Thymus (tissue), 14 donors: ENCODE results near the gene ARCN1. TPM values are rescaled to one million over a fixed set of nuclear protein-coding genes. Genes with fewer than 3 reads are reported as not detected.
A peak's percentile ranks its signal among the peaks of the same experiment; 100 is the strongest.

ENCODE experiments used
- DNase-seq, 9 donors: peaks; one replicate each; pipeline ENCODE4 v3.0.0-alpha.2; 2013; ENCODE audit warnings: low spot score in 9 of 9, low read depth in 6 of 9, missing footprints in 1 of 9
- H3K27ac ChIP-seq, 2 donors: one replicate each; pipeline ENCODE4 v1.5.1; 2013; ENCODE audit warnings: control low read depth in 1 of 2, low read depth in 1 of 2, low read length in 1 of 2, mild to moderate bottlenecking in 1 of 2, moderate library complexity in 1 of 2
- H3K27me3 ChIP-seq, 2 donors: one replicate each; pipeline ENCODE4 v1.5.1; 2013; ENCODE audit warnings: low read length in 1 of 2; ENCODE audit not compliant: control insufficient read depth in 2 of 2, insufficient read depth in 1 of 2
- H3K36me3 ChIP-seq, 2 donors: one replicate each; pipeline ENCODE4 v1.5.1; 2013; ENCODE audit warnings: low read length in 1 of 2, mild to moderate bottlenecking in 1 of 2, moderate library complexity in 1 of 2; ENCODE audit not compliant: control insufficient read depth in 2 of 2, insufficient read depth in 2 of 2
- H3K4me1 ChIP-seq, 2 donors: one replicate each; pipeline ENCODE4 v1.5.1; 2013; ENCODE audit warnings: low read length in 2 of 2; ENCODE audit not compliant: control insufficient read depth in 2 of 2, insufficient read depth in 2 of 2
- H3K4me3 ChIP-seq, 2 donors: one replicate each; pipeline ENCODE4 v1.5.1; 2013; ENCODE audit warnings: low read length in 2 of 2, control low read depth in 1 of 2, mild to moderate bottlenecking in 1 of 2
- H3K9me3 ChIP-seq, 2 donors: one replicate each; pipeline ENCODE4 v1.5.1; 2013; ENCODE audit warnings: low read length in 1 of 2, mild to moderate bottlenecking in 1 of 2; ENCODE audit not compliant: control insufficient read depth in 2 of 2, insufficient read depth in 1 of 2
- WGBS: extraction: QIAGEN DNeasy Blood & Tissue Kit; methylation state at CpG from one replicate; pipeline ENCODE4 v1.1.7; 2013; 5-methylcytosine and 5-hydroxymethylcytosine counted together
- long read RNA-seq, 10 donors: transcript quantifications; one replicate each; lab custom pipeline, GENCODE V29; 2026
- polyA plus RNA-seq: library from polyadenylated mRNA; stranded (reverse); fragments of 200-250 nt; gene quantifications from one replicate; pipeline ENCODE4 v1.2.3, GENCODE V29; 2013
- total RNA-seq: library from RNA; stranded (reverse); fragments of 120-200 nt; gene quantifications from one replicate; pipeline ENCODE4 v1.2.4, GENCODE V29; 2013
- donor health status: healthy.

The ARCN1 gene
- total RNA-seq (61.4 TPM), polyA plus RNA-seq (75.9 TPM)
- long read RNA-seq, donor 1, partial matches to known transcripts, result 0 of 3 reads
- long read RNA-seq, donor 1, other reads (novel, unspliced or antisense), result 0 of 3 reads
- long read RNA-seq, donor 2, result 0 reads
- long read RNA-seq, donor 3, transcript ARCN1-201 (10 exons, 3,845 nt), result major isoform, 19 of 33 reads
- long read RNA-seq, donor 3, partial matches to known transcripts, result 14 of 33 reads
- long read RNA-seq, donor 3, other reads (novel, unspliced or antisense), result 0 of 33 reads
- long read RNA-seq, donor 4, transcript ARCN1-201 (10 exons, 3,845 nt), result major isoform, 7 of 18 reads
- long read RNA-seq, donor 4, partial matches to known transcripts, result 11 of 18 reads
- long read RNA-seq, donor 4, other reads (novel, unspliced or antisense), result 0 of 18 reads
- long read RNA-seq, donor 5, transcript ARCN1-201 (10 exons, 3,845 nt), result major isoform, 21 of 63 reads
- long read RNA-seq, donor 5, partial matches to known transcripts, result 42 of 63 reads
- long read RNA-seq, donor 5, other reads (novel, unspliced or antisense), result 0 of 63 reads
- long read RNA-seq, donor 6, transcript ARCN1-201 (10 exons, 3,845 nt), result major isoform, 14 of 44 reads
- long read RNA-seq, donor 6, partial matches to known transcripts, result 30 of 44 reads
- long read RNA-seq, donor 6, other reads (novel, unspliced or antisense), result 0 of 44 reads
- long read RNA-seq, donor 7, transcript ARCN1-201 (10 exons, 3,845 nt), result major isoform, 22 of 48 reads
- long read RNA-seq, donor 7, partial matches to known transcripts, result 25 of 48 reads
- long read RNA-seq, donor 7, other reads (novel, unspliced or antisense), result 0 of 48 reads
- long read RNA-seq, donor 8, transcript ARCN1-201 (10 exons, 3,845 nt), result major isoform, 5 of 13 reads
- long read RNA-seq, donor 8, partial matches to known transcripts, result 7 of 13 reads
- long read RNA-seq, donor 8, other reads (novel, unspliced or antisense), result 0 of 13 reads
- long read RNA-seq, donor 9, transcript ARCN1-201 (10 exons, 3,845 nt), result major isoform, 14 of 29 reads
- long read RNA-seq, donor 9, partial matches to known transcripts, result 15 of 29 reads
- long read RNA-seq, donor 9, other reads (novel, unspliced or antisense), result 0 of 29 reads
- long read RNA-seq, donor 10, transcript ARCN1-201 (10 exons, 3,845 nt), result major isoform, 8 of 22 reads
- long read RNA-seq, donor 10, partial matches to known transcripts, result 13 of 22 reads
- long read RNA-seq, donor 10, other reads (novel, unspliced or antisense), result 0 of 22 reads

DNA sequence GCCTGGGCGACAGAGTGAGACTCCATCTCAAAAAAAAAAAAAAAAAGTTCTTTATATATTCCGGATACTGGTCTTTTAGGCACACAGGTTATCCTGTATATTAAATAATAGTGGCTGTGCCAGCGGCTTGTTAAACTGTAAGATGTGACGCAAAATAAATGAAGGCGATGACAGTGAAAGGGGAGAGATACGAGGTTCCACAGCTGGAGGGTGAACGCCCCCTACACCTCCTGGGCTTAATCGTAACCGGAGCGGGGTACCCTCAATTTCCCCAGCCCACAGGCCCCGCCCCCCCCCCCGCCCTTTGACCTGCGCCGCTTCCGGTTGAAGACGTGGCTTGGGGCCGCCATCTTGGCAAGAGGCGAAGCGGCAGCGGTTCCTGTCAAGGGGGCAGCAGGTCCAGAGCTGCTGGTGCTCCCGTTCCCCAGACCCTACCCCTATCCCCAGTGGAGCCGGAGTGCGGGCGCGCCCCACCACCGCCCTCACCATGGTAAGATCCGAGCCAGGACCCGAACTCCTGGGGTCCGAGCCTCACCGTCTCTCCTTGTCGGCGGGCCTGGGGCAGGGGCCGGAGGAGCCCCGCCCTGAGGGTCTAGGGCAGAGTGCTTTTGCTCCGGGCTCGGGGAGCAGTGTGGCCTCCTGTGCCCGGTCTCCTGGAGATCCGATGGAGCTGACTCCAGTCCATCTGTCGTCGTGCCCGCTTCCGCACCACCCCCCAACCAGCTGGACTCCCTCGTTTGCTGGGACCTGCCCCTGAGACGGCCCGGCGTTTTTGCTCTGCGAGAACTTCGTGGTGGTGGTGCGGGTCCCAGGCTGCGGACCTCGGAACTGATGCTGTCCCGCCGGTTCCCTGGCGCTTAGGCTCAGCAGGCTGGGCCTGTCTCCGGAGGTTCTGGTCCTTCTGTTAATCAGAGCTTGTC, at the start of gene ARCN1:
ARCN1 (plus strand) TSS at position 349 of the 920 bp plus-strand sequence; CDS start at position 488, 139 bp downstream.
- Histone ChIP-seq H3K27me3 (no peaks in the 10 kb centered on the region), H3K4me3 (peak within 1 kb of the TSS; percentile 83 to 100), H3K4me1 (peaks cover 2 to 11% of the 10 kb centered on the region in 2 donors), H3K36me3 (peaks cover 2 to 7% of the 10 kb centered on the region in 2 donors), H3K27ac (peak within 1 kb of the TSS; percentile 92 to 98), H3K9me3 (no peaks in the 10 kb centered on the region)
- under 1% methylated on average over 55 of the region's 55 CpGs for WGBS
- peak; percentile 55 to 91 (median 79) for DNase-seq

DNA sequence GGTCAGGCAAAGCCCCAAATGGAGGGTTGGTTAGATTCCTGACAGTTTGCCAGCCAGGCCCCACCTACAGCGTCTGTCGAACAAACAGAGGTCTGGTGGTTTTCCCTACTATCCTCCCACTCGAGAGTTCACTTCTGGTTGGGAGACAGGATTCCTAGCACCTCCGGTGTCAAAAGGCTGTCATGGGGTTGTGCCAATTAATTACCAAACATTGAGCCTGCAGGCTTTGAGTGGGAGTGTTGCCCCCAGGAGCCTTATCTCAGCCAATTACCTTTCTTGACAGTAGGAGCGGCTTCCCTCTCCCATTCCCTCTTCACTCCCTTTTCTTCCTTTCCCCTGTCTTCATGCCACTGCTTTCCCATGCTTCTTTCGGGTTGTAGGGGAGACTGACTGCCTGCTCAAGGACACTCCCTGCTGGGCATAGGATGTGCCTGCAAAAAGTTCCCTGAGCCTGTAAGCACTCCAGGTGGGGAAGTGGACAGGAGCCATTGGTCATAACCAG, 49.6 kb upstream of the ARCN1 start:
- Histone ChIP-seq H3K4me3 (no peak overlapping the region), H3K36me3 (peaks cover 49 to 68% of the 10 kb centered on the region in 2 donors), H3K4me1 (peaks cover 2 to 9% of the 10 kb centered on the region in 2 donors), H3K9me3 (no peaks in the 10 kb centered on the region), H3K27ac (no peak overlapping the region), H3K27me3 (no peaks in the 10 kb centered on the region)
- WGBS, result 86% methylated on average over 6 of the region's 6 CpGs
- DNase-seq, result no peak

DNA sequence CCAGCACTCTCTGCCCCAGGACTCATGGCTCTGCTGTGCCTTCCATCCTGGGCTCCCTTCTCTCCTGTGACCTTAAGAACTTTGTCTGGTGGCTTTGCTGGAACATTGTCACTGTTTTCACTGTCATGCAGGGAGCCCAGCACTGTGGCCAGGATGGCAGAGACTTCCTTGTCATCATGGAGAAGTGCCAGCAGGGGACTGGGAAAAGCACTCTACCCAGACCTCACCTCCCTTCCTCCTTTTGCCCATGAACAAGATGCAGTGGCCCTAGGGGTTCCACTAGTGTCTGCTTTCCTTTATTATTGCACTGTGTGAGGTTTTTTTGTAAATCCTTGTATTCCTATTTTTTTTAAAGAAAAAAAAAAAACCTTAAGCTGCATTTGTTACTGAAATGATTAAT, 47.9 kb upstream of the ARCN1 start:
- H3K27ac ChIP-seq, result no peak overlapping the region
- H3K27me3 ChIP-seq, result no peaks in the 10 kb centered on the region
- H3K4me3 ChIP-seq, result no peak overlapping the region
- no peaks in the 10 kb centered on the region for H3K9me3 ChIP-seq
- H3K36me3 ChIP-seq, result peaks cover 48 to 53% of the 10 kb centered on the region in 2 donors
- peaks cover 2 to 12% of the 10 kb centered on the region in 2 donors for H3K4me1 ChIP-seq
- DNase-seq, result no peak

DNA sequence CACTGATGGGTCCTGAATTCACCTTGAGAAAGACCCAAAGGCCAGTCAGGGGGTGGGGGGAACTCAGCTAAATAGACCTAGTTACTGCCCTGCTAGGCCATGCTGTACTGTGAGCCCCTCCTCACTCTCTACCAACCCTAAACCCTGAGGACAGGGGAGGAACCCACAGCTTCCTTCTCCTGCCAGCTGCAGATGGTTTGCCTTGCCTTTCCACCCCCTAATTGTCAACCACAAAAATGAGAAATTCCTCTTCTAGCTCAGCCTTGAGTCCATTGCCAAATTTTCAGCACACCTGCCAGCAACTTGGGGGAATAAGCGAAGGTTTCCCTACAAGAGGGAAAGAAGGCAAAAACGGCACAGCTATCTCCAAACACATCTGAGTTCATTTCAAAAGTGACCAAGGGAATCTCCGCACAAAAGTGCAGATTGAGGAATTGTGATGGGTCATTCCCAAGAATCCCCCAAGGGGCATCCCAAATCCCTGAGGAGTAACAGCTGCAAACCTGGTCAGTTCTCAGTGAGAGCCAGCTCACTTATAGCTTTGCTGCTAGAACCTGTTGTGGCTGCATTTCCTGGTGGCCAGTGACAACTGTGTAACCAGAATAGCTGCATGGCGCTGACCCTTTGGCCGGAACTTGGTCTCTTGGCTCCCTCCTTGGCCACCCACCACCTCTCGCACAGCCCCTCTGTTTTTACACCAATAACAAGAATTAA, 47.3 kb upstream of the ARCN1 start:
- peaks cover 5 to 18% of the 10 kb centered on the region in 2 donors for H3K4me1 ChIP-seq
- H3K36me3 ChIP-seq, result peaks cover 42 to 48% of the 10 kb centered on the region in 2 donors

DNA sequence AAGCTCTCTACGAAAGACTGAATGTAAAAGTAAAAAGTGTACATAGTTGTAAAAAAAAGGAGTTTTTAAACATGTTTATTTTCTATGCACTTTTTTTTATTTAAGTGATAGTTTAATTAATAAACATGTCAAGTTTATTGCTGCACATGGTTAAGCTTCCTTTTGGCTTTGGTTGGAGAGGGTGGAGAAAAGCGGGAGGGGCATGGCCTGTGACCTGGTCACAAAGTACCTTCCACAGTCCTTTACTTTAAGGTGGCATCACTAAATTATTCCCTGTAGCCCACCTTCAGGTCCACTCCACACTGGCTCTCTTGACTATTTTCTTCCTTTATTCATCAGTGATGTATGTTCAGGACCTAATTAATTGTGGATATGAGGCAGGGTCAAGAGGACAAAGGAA, 45.5 kb upstream of the ARCN1 start:
- H3K27ac ChIP-seq, result no peak overlapping the region
- peaks cover 29 to 31% of the 10 kb centered on the region in 2 donors for H3K36me3 ChIP-seq
- H3K4me3 ChIP-seq, result no peak overlapping the region
- H3K27me3 ChIP-seq, result peaks cover 0 to 2% of the 10 kb centered on the region in 2 donors
- DNase-seq, result no peak
- 99% methylated on average over 2 of the region's 2 CpGs for WGBS
- H3K9me3 ChIP-seq, result no peaks in the 10 kb centered on the region
- peaks cover 9 to 29% of the 10 kb centered on the region in 2 donors for H3K4me1 ChIP-seq

More for the DNA sequence above, 47.3 kb upstream of the ARCN1 start:
- H3K9me3 ChIP-seq, result no peaks in the 10 kb centered on the region
- H3K4me3 ChIP-seq, result no peak overlapping the region
- H3K27ac ChIP-seq, result no peak overlapping the region
- DNase-seq, result peak in 1 of 9 donors; percentile 24
- 62% methylated on average over 6 of the region's 6 CpGs for WGBS
- no peaks in the 10 kb centered on the region for H3K27me3 ChIP-seq

DNA sequence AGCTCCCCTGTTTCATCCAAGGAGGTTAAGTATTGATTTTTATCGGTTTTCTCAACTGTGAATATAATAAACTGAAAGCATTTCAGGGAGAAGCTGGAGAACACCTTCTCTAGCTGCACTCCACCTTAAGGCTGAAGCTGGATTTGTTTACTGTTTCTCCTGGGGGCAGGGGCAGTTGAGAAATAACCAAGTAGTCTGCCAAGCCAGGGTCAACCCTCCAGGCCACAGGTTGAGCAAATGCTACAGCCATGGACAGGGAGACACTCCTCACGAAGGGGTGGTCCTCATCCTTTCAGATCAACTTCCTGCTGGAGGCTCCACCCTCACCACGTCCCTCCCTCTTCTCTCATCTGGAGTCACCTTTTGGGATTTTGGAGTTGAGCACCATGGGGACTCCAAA, 45.1 kb upstream of the ARCN1 start, which contains the start of gene TTC36:
TTC36 (plus strand) TSS at position 366 of the 400 bp plus-strand sequence; CDS start at position 387, 21 bp downstream.
- Histone ChIP-seq H3K9me3 (no peaks in the 10 kb centered on the region), H3K27ac (no peak within 1 kb of the TSS), H3K27me3 (peaks cover 0 to 2% of the 10 kb centered on the region in 2 donors), H3K4me1 (peaks cover 10 to 32% of the 10 kb centered on the region in 2 donors), H3K36me3 (peaks cover 24 to 26% of the 10 kb centered on the region in 2 donors), H3K4me3 (no peak within 1 kb of the TSS)
- 95% methylated on average over 3 of the region's 3 CpGs for WGBS
- DNase-seq, result no peak

DNA sequence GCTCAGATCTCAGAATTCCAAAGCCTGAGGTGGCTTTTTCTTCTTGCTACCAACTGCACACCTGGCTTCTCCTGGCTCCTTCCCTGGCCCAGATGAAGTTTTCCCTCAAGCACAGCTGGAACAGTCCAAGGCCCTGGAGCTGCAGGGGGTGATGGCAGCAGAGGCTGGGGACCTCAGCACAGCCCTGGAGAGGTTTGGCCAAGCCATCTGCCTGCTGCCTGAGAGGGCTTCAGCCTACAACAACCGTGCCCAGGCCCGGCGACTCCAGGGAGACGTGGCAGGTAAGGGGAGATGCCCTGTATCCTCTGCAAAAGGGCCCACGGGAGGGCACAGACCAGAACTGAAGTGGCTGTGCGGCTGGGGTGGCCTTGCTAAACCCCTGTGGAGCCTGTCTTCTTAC, 43.7 kb upstream of the ARCN1 start:
- Histone ChIP-seq H3K4me3 (no peak overlapping the region), H3K9me3 (no peaks in the 10 kb centered on the region), H3K4me1 (peaks cover 10 to 32% of the 10 kb centered on the region in 2 donors), H3K36me3 (peaks cover 13 to 14% of the 10 kb centered on the region in 2 donors), H3K27me3 (peaks cover 0 to 2% of the 10 kb centered on the region in 2 donors), H3K27ac (no peak overlapping the region)
- DNase-seq, result no peak
- WGBS, result over 99% methylated on average over 6 of the region's 6 CpGs
